K562 (cell line): ENCODE data around the gene CCDC71L. TPM values are rescaled to one million over a fixed set of nuclear protein-coding genes. Genes with fewer than 3 reads are reported as not detected.

Experiments used
- BRF1 ChIP-seq: IDR thresholded peaks from 3 replicates; pipeline ENCODE4 v1.6.1; 2011; ENCODE audit warnings: borderline replicate concordance, mild to moderate bottlenecking; ENCODE audit not compliant: insufficient read length; ENCODE audit errors: extremely low read depth
- HMGN3 ChIP-seq: IDR thresholded peaks from 2 replicates; pipeline ENCODE4 v1.6.1; 2011; ENCODE audit warnings: borderline replicate concordance, low read depth, mild to moderate bottlenecking, mixed read lengths, low read length; ENCODE audit not compliant: insufficient read length; ENCODE audit errors: extremely low read depth
- IRF2 ChIP-seq: sonication (generic); formaldehyde crosslinking; IDR thresholded peaks from 2 replicates; pipeline ENCODE4 v1.8.1; 2022; ENCODE audit warnings: mild to moderate bottlenecking, missing genetic modification reagents
- POLR2G ChIP-seq: fragments of 200-400 bp; formaldehyde crosslinking; IDR thresholded peaks from 2 replicates; pipeline ENCODE4 v1.6.1; 2017; ENCODE audit warnings: low read depth, mild to moderate bottlenecking, antibody characterized with exemption, low read length, moderate library complexity
- STAT5B ChIP-seq: fragments of 250-450 bp; sonication (Bioruptor Pico); IDR thresholded peaks from 2 replicates; pipeline ENCODE4 v1.8.0; 2021; ENCODE audit warnings: mild to moderate bottlenecking, inconsistent platforms
- TSC22D4 ChIP-seq: fragments of 450-650 bp; IDR thresholded peaks from 2 replicates; pipeline ENCODE4 v1.6.1; 2016; ENCODE audit warnings: missing genetic modification characterization, missing biosample characterization, control low read depth
- YY1 ChIP-seq, 3 experiments: IDR thresholded peaks; 2 replicates each; pipeline ENCODE4 v1.6.1; 2011; ENCODE audit warnings: low read length in 2 of 3, mild to moderate bottlenecking in 2 of 3, moderate library complexity in 2 of 3, borderline replicate concordance in 1 of 3, control low read depth in 1 of 3, low read depth in 1 of 3; ENCODE audit not compliant: insufficient read depth in 3 of 3, insufficient replicate concordance in 2 of 3, control insufficient read depth in 1 of 3, insufficient read length in 1 of 3; ENCODE audit errors: extremely low read depth in 1 of 3
- ZNF121 ChIP-seq: sonication (generic); formaldehyde crosslinking; conservative IDR thresholded peaks from 2 replicates; pipeline ENCODE4 v1.8.0; 2022; ENCODE audit warnings: missing genetic modification reagents
- ZNF778 ChIP-seq: fragments of 450-650 bp; formaldehyde crosslinking; IDR thresholded peaks from 2 replicates; pipeline ENCODE4 v1.4.0; 2020; ENCODE audit warnings: mild to moderate bottlenecking, moderate library complexity
- ZZZ3 ChIP-seq: fragments of 450-650 bp; IDR thresholded peaks from 2 replicates; pipeline ENCODE4 v1.6.1; 2016; ENCODE audit warnings: antibody characterized with exemption, mild to moderate bottlenecking, moderate library complexity
- polyA plus RNA-seq, 8 experiments: library from polyadenylated mRNA; depleted of rRNA in 4 of 8; stranded (reverse) in 5 of 8; unstranded in 3 of 8; fragments of >200 nt; fragmentation: Nextera tagmentation in 2 of 8; fragmentation: Illumina TruSeq in 1 of 8; extraction: Ambion mirVana in 2 of 8; extraction: Trizol in 1 of 8; gene quantifications; 2 replicates each; pipeline versions ENCODE4 v1.2.1 to v1.2.3, GENCODE V29; 2011 to 2014; ENCODE audit warnings: inconsistent platforms in 1 of 8, missing spikeins in 1 of 8
- total RNA-seq, 7 experiments: library from RNA; depleted of rRNA in 6 of 7; stranded (reverse); fragments of >200 nt in 6 of 7; fragmentation: Illumina TruSeq in 2 of 7; extraction: Trizol in 2 of 7; gene quantifications; 2 replicates each; pipeline versions ENCODE4 v1.2.1 to v1.2.3, GENCODE V29; 2011 to 2021; ENCODE audit warnings: low replicate concordance in 1 of 7
- TF ChIP-seq, protein P1 (sequence below): fragments of 450-650 bp; IDR thresholded peaks from 2 replicates; pipeline ENCODE4 v1.6.1; 2017; ENCODE audit warnings: mild to moderate bottlenecking, moderate library complexity
- TF ChIP-seq, protein P2 (sequence below): fragments of 250-450 bp; sonication (Bioruptor Pico); IDR thresholded peaks from 2 replicates; pipeline ENCODE4 v1.4.0; 2020; ENCODE audit warnings: mild to moderate bottlenecking, moderate library complexity
- TF ChIP-seq, protein P3 (sequence below): fragments of 450-650 bp; formaldehyde crosslinking; conservative IDR thresholded peaks from 2 replicates; pipeline ENCODE4 v1.4.0; 2022; ENCODE audit warnings: mild to moderate bottlenecking, missing genetic modification characterization
- TF ChIP-seq, protein P4 (sequence below): fragments of 450-650 bp; IDR thresholded peaks from 2 replicates; pipeline ENCODE4 v1.6.1; 2014; ENCODE audit warnings: low read depth, mild to moderate bottlenecking, moderate library complexity, borderline replicate concordance

CCDC71L gene
- total and polyA plus RNA-seq, 9 of the 15 experiments (the other 6 are each of a cell fraction or from before 2014, with no cell fraction given) = 5.7 to 108 (median 25.4) TPM

DNA sequence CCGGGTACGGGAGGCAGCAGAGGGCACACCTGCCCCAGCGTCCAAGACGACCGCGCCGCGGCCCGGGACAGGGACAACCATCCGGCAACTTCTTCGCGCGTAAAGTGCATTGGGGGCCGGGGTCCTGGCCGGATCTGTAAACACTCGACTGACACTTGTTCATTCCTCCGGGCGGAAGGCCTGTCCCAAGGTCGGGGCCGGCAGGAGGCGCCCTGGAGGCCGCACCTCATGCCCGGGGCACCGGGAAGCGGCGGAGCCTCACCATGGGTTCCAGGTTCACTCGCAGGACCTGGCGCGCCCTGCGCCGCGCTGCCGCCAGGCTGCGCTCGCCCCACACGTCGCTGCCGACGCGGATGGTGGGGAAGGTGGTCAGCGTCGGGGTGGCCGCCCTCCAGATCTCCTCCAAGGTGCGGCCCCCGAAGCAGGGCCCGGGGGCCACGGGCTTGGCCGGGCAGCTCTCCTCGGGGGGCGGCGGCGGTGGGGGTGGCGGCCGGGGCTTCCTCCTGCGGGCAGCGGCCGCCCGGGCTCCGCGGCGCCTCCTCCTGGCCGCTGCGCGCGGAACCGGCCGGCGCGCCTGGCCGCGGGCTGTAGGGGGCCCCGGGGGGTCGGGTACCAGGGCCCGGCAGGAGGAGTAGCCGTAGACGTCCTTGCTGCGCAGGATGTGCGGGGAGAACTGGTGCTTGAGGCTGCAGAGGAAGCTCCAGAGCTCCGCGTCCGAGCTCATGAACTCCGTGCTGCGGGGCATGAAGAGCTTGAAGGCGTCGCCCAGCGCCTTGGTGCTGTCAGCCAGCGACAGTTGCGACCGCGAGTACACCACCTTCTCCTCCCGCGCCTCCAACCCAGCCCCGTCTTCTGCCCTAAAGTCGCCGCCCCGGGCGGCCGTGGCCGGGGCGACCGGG is 746 bp downstream of the CCDC71L start (continued):
- TF ChIP-seq YY1 (IDR thresholded peaks at IDR 0.05; ENCODE audit: borderline replicate concordance in 1 of 3, control insufficient read depth in 1 of 3, extremely low read depth in 1 of 3, insufficient read depth in 3 of 3, insufficient read length in 1 of 3, insufficient replicate concordance in 2 of 3, low read depth in 1 of 3, low read length in 2 of 3) (peak; percentile 13 to 79 (median 79)), ZNF121 (CRISPR knock-in tag) (peak; percentile 82), IRF2 (CRISPR knock-in tag) (no peak), ZNF778 (CRISPR knock-in tag) (no peak), POLR2G (peak; percentile 88), HMGN3 (peak; percentile 93), TSC22D4 (tag) (no peak), BRF1 (no peak), ZZZ3 (no peak), STAT5B (CRISPR knock-in tag) (no peak)
- TF ChIP-seq, protein P1, sequence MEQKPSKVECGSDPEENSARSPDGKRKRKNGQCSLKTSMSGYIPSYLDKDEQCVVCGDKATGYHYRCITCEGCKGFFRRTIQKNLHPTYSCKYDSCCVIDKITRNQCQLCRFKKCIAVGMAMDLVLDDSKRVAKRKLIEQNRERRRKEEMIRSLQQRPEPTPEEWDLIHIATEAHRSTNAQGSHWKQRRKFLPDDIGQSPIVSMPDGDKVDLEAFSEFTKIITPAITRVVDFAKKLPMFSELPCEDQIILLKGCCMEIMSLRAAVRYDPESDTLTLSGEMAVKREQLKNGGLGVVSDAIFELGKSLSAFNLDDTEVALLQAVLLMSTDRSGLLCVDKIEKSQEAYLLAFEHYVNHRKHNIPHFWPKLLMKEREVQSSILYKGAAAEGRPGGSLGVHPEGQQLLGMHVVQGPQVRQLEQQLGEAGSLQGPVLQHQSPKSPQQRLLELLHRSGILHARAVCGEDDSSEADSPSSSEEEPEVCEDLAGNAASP = no peak
- TF ChIP-seq, protein P2, sequence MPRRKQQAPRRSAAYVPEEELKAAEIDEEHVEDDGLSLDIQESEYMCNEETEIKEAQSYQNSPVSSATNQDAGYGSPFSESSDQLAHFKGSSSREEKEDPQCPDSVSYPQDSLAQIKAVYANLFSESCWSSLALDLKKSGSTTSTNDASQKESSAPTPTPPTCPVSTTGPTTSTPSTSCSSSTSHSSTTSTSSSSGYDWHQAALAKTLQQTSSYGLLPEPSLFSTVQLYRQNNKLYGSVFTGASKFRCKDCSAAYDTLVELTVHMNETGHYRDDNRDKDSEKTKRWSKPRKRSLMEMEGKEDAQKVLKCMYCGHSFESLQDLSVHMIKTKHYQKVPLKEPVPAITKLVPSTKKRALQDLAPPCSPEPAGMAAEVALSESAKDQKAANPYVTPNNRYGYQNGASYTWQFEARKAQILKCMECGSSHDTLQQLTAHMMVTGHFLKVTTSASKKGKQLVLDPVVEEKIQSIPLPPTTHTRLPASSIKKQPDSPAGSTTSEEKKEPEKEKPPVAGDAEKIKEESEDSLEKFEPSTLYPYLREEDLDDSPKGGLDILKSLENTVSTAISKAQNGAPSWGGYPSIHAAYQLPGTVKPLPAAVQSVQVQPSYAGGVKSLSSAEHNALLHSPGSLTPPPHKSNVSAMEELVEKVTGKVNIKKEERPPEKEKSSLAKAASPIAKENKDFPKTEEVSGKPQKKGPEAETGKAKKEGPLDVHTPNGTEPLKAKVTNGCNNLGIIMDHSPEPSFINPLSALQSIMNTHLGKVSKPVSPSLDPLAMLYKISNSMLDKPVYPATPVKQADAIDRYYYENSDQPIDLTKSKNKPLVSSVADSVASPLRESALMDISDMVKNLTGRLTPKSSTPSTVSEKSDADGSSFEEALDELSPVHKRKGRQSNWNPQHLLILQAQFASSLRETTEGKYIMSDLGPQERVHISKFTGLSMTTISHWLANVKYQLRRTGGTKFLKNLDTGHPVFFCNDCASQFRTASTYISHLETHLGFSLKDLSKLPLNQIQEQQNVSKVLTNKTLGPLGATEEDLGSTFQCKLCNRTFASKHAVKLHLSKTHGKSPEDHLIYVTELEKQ (CRISPR knock-in tag) = 0 out of 2 replicates have a peak, but pooled peaks have one; percentile 48
- TF ChIP-seq, protein P3, sequence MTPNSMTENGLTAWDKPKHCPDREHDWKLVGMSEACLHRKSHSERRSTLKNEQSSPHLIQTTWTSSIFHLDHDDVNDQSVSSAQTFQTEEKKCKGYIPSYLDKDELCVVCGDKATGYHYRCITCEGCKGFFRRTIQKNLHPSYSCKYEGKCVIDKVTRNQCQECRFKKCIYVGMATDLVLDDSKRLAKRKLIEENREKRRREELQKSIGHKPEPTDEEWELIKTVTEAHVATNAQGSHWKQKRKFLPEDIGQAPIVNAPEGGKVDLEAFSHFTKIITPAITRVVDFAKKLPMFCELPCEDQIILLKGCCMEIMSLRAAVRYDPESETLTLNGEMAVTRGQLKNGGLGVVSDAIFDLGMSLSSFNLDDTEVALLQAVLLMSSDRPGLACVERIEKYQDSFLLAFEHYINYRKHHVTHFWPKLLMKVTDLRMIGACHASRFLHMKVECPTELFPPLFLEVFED = 0 out of 2 replicates have a peak, but pooled peaks have one; percentile 68
- TF ChIP-seq, protein P4, sequence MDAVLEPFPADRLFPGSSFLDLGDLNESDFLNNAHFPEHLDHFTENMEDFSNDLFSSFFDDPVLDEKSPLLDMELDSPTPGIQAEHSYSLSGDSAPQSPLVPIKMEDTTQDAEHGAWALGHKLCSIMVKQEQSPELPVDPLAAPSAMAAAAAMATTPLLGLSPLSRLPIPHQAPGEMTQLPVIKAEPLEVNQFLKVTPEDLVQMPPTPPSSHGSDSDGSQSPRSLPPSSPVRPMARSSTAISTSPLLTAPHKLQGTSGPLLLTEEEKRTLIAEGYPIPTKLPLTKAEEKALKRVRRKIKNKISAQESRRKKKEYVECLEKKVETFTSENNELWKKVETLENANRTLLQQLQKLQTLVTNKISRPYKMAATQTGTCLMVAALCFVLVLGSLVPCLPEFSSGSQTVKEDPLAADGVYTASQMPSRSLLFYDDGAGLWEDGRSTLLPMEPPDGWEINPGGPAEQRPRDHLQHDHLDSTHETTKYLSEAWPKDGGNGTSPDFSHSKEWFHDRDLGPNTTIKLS = peak; percentile 69
